GM18502 (cell line): ENCODE results near the gene FSD1.
"Not testable (repeated sequence)": the region's sequence is repeated elsewhere in the genome, so short reads cannot be mapped to it uniquely, and the experiment has no call there.

ENCODE experiments used
- ATAC-seq: cut with Tn5 transposase; IDR thresholded peaks from one replicate; pipeline ENCODE4 v1.9.1; 2021; ENCODE audit warnings: mild to moderate bottlenecking; ENCODE audit not compliant: unreplicated experiment, poor library complexity

FSD1 gene

DNA sequence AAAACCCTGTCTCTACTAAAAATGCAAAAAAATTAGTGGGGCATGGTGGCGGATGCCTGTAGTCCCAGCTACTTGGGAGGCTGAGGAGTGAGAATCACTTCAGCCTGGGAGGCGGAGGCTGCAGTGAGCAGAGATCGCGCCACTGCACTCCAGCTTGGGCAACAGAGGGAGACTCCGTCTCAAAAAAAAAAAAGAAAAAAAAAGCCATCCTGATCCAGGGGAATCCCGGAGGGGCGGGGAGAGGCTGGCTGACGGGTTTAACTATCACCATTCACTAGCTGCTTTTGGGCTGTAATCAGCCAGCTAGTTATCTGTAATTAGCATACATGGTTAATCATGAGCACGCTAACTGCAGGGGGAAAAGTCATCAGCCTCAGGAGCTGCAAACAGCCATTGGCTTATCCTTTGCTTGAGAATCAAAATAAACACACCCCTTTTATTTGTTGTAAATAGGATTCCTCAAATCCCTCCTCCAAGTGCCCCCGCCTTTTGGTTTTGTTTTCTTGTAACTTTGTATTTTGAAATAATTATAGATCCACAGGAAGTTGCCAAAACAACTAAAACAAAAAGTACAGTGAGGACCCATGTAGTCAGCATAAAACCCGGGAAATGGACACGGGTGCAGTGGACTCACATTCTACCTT lies 9.6 kb downstream of the FSD1 start:
- no peak for ATAC-seq

DNA sequence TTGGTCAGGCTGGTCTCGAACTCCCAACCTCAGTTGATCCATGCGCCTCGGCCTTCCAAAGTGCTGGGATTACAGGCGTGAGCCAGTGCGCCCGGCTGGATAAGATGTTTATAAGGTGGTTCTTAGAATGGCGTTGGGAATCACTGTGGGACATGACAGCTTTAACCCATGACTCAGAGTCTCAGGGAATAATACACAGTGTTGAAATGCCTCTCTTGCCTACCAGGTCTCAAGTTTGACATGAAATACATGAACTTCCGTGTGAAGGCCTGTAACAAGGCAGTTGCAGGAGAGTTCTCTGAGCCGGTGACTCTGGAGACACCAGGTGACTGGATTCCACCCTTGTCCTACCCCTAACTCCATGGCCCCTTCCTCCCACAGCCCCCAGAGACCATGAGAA lies 12.6 kb downstream of the FSD1 start:
- ATAC-seq, result no peak

DNA sequence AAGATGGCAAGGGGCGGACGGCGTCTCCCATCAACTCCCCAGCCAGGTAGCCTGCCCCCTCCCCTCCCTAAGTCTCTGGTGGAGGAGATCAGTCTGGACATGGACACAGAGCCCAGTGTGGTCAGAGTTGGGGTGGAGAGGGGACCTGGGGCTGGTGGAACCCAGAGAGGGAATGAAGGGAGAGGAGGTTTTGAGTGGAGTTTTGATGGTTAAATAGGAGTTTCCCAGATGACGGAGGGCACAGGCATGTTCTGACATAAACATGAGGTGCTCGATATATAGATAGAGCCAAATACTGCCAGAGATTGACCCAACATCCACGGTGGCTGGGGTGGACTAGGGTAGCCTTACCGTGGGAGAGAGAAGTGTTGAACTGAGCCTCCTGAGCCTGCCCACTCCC lies 14.1 kb downstream of the FSD1 start:
- ATAC-seq, result no peak

DNA sequence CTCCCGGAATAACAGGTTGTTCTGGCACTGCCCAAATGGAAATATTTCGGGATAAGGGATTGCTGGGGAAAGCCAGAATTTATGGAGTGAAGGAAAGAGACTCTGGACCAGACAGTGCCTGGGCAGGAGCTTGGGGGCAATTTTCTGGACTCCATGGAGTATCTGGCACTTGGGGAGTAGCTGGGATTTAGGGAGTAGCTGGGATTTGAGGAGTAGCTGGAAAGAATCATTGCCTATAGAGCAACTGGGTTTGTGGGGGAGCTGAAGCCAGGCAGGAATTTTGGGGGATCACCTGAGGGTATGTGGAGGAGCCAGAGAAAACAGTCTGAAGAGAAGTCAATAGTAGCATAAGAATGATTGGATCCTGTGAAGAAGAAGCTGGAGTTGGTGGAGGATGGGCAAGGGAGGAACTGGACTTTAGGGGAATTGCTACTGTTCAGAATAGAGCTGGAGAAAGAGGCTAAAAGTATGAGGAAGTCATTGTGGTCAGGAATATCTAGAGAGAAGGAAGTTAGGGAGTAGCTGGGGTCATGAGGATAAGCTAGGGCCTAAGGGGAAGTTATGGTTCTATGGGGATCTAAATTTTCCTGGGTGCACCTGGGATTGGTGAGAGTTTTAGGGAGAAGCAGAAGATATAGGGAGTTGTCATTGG lies 14.8 kb downstream of the FSD1 start:
- no peak for ATAC-seq

DNA sequence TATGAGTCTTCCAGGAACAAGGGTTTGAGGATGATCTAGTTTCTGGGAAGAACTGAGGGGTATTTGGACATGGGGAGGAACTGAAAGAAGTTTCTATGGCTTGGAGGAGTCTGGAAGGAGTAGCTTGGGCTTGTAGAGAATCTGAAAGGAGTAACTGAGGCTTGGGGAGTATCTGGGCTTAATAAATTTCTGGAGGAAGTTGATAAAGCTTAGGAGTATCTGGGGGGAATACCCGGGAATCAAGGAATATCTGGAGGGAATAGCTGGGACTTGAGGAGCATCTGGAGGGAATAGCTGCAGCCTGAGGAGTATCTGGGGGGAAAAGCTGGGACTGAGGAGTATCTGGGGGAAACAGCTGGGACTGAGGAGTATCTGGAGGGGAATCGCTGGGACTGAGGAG lies 16.0 kb downstream of the FSD1 start:
- ATAC-seq, result no peak

DNA sequence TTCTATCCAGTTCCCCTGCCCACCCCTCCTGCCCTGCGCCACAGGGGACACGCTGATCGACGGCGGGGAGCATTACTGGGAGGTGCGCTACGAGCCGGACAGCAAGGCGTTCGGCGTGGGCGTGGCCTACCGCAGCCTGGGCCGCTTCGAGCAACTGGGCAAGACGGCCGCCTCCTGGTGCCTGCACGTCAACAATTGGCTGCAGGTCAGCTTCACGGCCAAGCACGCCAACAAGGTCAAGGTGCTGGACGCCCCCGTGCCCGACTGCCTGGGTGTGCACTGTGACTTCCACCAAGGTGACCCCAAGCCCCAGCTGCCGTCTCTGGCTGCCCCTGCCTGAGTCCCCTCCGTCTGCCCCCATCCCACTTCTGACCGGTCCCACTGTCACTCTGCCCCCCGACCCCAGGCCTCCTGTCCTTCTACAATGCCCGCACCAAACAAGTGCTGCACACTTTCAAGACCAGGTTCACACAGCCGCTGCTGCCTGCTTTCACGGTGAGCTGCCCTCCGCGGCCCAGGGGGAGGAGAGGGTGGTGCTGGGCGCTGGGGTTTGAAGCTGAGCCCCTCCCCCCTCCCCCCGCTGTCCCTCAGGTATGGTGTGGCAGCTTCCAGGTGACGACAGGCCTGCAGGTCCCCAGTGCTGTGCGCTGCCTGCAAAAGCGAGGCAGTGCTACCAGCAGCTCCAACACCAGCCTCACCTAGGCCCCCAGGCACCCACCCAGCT lies 18.7 kb downstream of the FSD1 start:
- no peak for ATAC-seq

DNA sequence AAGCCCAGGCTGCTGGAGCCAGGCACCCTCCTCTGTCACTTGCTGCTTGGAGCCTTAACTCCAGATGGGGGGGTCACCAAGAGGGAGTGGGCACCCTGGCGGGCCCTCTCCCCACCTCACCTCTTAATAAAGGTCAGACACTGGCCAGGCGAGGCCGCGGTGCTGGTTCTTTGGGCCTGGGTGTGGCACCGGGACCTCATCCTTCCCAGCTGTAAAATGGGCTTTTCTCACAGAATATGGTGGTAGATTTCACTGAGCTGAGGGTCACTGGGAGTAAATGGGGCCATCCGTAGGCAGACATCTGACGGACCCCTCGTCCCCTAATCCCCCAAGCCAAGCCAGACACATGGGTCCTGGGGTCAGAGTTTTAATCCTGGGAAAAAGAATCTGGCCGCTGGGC lies 19.3 kb downstream of the FSD1 start:
- no peak for ATAC-seq

DNA sequence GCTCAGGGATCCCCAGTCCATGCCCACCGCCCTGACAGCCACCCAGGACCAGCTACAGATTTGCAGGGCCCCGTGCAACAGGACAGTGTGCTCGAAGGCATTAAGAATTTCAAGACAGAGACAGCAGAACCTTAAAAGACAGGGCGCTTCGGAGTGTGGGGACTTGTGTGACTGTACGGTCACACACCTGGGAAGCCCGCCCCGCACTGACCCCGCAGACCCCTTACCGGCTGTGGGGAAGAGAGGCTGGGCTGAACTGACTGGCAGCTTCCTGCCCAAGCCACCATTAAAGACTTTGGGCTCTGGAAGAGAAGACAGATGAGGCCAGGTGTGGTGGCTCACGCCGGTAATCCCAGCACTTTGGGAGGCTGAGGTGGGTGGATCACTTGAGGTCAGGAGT lies 19.8 kb downstream of the FSD1 start:
- no peak for ATAC-seq

DNA sequence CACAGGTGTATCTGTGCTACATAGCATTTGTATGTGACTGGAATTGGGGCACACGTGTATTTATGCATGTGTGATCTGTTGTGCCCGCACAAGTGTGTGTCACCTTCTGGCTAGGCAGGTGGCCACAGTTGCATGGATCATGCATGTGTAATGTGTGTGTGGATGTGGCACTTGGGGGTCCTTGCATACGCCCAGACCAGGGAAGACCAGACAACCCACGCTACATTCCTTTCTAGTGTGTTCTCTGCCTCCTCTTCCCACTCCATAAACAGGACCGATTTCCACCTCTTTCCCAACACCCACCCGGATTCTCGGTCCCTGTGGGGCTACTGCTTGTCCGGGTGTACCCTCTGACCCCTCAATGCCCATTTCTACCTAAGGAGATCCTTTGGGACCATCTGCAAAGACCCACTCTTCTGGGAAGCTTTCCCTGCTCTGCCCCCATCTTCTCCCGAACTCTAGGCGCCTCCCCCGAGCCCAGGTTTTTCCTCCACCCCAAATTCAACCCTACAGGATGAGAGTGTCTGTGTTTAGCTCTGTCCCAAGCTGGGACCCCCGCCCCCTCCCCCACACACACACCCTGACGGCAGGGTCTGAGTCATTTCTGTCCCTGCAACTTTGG lies 21.9 kb downstream of the FSD1 start:
- no peak for ATAC-seq

DNA sequence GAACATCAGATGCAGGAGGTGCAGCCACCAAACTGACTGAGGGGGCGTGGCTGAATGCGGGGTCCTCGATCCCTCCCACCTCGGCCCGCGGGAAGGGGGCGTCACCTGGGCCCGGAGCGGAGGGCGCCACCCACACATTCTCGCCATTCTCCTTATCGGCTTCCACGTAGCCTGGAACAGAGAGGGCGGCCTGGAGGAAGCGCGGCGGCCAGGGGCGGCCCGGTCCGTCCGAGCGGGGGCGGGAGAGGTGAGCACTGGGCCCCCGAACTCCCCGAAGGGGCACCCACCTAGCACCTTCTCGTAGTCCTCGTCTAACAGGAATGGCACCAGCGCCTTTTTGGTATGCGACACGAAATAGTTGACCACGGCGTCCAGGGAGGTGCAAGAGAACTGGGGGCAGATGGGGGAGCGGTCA lies 22.4 kb downstream of the FSD1 start:
- ATAC-seq, result no peak

DNA sequence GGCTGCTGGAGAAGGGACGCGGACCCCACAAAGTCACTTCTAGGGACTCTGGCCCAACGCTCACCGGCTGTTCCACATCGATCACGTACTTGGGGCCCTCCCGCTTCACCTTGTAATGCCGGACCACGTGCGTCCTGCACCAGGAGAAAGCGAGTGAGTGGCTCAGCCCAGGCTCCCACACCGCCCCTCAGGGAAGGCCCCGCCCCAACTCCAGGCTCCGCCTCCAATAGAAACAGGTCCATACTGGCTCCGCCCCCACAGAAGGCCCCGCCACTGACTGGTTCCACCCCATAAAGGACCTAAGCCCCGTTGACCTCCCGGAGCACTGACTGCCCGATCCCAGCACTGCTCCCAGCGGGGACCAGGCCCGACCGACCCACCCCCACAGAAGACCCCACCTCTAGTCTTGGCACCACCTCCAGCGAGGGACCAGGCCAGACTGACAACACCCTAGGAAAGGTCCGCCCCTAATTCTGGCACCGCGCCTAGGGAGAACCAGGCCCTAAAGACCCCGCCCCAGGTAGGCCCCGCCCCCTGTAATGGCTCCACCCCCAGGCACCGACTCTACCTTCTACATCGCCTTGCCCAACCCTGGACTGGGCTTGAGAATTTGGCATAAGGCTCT lies 23.0 kb downstream of the FSD1 start:
- ATAC-seq, result no peak

DNA sequence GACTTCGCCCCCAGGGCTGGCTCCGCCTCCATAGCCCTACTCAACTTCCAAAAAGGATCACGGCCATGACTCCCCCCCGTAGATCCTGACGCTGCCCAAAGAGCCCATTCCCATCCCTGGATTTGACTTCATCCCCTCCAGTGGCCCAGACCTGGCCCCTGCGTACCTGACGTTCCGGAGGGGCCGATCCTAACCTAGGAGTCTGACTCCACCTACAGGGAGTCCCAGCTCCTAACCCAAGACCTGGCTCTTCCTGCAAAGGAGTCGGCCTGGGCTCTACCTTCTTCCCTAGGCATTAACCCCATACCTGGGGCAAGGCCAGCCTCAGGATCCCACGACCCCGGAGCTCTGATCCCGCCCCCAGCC lies 23.5 kb downstream of the FSD1 start:
- no peak for ATAC-seq

DNA sequence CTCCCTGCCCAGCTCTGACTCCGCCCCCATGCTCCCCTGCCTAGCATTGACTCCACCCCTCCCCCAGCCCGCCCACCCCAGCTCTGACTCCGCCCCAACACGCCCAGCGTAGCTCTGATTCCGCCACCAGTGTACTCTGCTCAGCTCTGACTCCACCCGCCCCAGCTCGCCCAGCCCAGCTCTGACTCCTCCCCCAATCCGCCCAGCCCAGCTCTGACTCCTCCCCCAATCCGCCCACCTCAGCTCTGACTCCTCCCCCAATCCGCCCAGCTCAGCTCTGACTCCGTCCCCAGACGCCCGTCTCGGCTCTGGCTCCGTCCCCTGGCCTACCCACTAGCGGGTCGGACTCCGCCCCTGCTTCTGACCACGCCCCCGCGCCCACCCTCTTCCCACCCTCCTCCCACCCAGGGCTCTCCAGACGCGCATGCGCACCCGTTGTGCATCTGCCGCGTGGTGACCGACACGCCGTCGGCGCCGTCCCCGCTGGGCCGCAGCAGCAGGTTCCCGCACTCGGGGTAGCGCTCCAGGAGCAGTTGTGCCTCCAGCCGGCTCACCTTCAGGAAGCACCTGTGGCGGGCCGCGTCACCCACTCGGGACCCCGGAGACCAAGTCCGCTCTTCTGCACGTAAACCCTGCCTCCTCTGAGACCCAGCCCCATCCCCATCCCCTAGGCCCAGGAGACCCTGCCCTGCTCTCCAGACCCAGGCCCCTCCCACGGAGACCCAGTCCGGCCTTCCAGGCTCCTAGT lies 24.0 kb downstream of the FSD1 start:
- peak; percentile 79 for ATAC-seq

DNA sequence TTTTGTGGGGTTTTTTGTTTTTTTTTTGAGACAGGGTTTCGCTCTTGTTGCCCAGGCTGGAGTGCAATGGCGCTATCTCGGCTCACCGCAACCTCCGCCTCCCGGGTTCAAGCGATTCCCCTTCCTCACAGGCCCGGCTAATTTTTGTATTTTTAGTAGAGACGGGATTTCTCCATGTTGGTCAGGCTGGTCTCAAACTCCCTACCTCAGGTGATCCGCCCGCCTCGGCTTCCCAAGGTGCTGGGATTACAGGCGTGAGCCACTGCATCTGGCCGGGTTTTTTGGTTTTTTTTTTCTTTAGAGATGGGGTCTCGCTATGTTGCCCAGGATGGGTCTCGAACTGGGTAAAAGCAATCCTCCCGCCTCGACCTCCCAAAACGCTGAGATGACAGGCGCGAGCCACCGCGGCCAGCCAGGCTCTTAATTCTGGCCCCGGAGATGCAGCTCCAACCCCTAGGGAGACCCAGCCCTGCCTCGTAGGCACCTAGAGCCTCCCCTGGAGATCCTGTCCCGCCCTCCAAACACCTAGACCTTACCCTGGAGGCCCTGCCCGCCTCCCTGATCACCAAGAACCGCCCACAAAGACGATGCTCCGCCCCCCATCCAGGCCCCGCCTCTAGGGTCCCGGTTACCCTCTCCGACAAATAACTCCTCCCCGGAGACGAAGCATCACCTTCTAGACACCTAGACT lies 24.7 kb downstream of the FSD1 start:
- ATAC-seq, result not testable (repeated sequence)

DNA sequence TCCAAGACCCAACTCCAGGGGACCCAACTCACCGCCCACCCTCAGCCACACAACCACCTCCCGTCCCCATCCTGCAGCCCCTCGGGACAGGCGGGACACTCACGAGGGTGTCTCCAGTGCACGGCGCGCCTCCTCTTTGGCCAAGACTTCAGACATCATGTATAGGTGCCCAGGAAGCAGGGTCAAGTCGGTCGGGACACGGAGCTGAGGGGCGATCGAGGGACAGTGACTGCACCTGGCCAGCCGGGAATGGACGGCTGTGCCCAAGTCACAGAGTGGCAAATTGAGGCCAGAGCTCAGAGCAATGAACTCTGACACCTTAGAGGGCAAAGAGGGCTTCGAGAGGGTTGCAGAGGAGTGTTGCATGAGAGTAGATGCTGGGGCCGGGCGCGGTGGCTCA lies 25.5 kb downstream of the FSD1 start:
- no peak for ATAC-seq

DNA sequence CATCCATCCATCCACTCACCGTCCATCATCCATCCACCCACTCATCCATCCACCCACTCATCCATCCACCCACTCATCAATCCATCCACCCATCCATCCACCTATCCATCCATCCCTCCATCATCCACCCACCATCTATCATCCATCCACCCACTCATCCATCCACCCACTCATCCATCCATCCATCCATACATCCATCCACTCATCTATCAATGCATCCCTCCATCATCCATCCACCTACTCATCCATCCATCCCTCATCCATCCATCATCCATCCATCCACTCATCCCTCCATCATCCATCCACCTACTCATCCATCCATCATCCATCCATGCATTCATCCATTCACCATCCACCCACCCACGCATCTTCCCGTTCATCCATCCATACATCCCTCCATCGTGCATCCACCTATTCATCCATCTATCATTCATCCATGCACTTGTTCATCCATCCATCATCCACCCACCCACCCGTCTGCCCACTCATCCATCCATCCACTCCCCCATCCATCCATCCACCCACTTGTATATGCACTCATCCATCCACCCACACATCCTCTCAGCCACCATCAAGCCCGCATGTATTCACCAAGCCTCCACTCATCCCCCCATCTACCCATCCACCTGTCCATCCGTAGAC lies 30.7 kb downstream of the FSD1 start:
- ATAC-seq, result no peak

DNA sequence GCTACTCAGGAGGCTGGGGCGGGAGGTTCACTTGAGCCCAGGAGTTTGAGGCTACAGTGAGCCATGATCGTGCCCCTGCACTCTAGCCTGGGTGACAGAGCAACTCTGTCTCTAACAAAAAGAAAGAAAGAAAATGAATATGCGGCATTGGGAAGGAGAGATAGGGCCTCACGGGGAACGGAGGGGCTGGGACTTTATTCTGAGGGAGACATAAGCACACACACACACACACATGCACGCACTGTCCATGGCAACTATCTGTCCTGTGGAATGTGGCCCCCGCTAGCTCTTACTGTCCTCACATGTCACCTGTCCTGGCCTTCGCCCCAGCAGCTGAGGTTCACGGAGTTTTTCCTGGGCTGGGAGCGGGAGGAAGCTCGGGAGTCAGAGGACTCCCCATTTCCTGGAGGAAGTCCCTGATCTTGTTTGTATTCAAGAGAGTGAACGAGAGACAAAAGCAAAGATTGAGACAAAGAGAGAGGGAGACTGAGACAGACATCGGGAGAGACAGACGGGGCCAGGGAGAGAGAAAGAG lies 33.6 kb downstream of the FSD1 start:
- ATAC-seq, result no peak

DNA sequence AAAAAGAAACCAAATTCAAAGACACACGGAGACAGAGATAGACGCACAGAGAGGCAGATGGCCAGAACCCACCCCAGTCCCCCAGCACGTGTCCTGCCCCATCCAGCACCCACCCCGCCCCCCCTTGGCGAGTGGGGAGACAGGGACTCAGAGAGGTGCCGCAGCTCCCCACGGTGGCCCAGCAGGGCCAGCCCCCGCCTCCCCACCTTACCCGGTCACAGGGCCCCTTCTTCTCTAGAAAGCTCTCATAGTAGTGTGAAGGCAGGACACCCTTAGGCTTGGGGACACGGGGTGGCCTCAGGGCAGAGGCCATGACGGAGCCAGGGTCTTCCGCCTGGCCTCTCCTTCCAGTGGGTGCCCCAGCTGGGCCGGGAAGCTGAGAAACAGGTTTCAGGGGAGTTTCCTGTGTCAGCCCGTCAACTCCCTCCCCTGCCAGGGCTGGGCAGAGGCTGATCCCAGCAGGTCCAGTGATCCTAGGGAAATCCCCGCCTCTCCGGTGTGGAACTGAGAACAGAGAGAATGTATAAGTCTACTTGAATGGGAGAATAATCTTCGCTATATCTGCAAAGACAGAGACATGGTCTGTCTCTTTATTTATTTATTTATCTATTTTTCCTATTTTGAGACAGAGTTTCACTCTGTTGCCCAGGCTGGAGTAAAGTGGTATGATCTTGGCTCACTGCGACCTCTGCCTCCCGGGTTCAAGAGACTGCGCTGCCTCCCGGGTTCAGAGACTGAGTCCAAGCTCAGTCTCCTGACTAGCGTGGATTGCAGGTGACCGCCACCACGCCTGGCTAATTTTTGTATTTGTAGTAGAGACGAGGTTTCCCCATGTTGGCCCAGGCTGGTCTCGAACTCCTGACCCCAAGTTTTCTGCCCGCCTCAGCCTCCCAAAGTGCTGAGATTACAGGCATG lies 34.3 kb downstream of the FSD1 start, which contains the start of gene STAP2:
STAP2 (minus strand) TSS at position 387 of the 915 bp plus-strand sequence; CDS start at position 313, 74 bp downstream.
- no peak for ATAC-seq
